Brain microvascular endothelial cell (primary cell): ENCODE measurements around the gene POLR3F.
A peak's percentile ranks its signal among the peaks of the same experiment; 100 is the strongest.
"Not testable (repeated sequence)": the region's sequence is repeated elsewhere in the genome, so short reads cannot be mapped to it uniquely, and the experiment has no call there.

ENCODE experiments used
- DNase-seq: peaks from one replicate; pipeline ENCODE4 v3.0.0-alpha.2; 2020
- H3K27ac ChIP-seq: fragments of 250-450 bp; sonication (Bioruptor Pico); 2 replicates; pipeline ENCODE4 v1.5.1; 2020; ENCODE audit warnings: mild to moderate bottlenecking, moderate library complexity
- H3K27me3 ChIP-seq: fragments of 250-450 bp; sonication (Bioruptor Pico); replicated peaks from 2 replicates; pipeline ENCODE4 v1.5.1; 2020; ENCODE audit warnings: mild to moderate bottlenecking
- H3K36me3 ChIP-seq: fragments of 250-450 bp; sonication (Bioruptor Pico); replicated peaks from 2 replicates; pipeline ENCODE4 v1.5.1; 2020; ENCODE audit warnings: mild to moderate bottlenecking
- H3K4me3 ChIP-seq: 2 replicates; pipeline ENCODE4 v1.5.1; 2011; ENCODE audit warnings: low read depth, mild to moderate bottlenecking, control low read depth, low read length, moderate library complexity
- CTCF ChIP-seq: IDR thresholded peaks from 2 replicates; pipeline ENCODE4 v1.5.1; 2011; ENCODE audit warnings: low read depth, mild to moderate bottlenecking, moderate library complexity, low read length, control low read depth, inconsistent platforms; ENCODE audit errors: missing control alignments
- in situ Hi-C: cut with HindIII; loops from 2 replicates; pipeline ENCODE4 v1.10.0; 2017; ENCODE audit warnings: low sequenced_read_pairs, low pct_ligation_motif_present

POLR3F gene

GRCh38 chr20:18507218-18508191 is 40.3 kb downstream of the POLR3F start, which contains the start of gene SEC23B:
Gene SEC23B (plus strand): TSS chr20:18507940. CDS start chr20:18510836, 2,896 bp downstream.
- peak; percentile 97 for DNase-seq
- Histone ChIP-seq H3K27me3 (no peaks in the 10 kb centered on the region), H3K36me3 (peaks cover 11% of the 10 kb centered on the region), H3K27ac (peak within 1 kb of the TSS; percentile 84), H3K4me3 (peak within 1 kb of the TSS; percentile 95)
- TF ChIP-seq CTCF = no peak
- in situ Hi-C loops = no loop called here

GRCh38 chr20:18511571-18511970 is 44.4 kb downstream of the POLR3F start:
- no peak overlapping the region for H3K27ac ChIP-seq
- DNase-seq = no peak
- TF ChIP-seq CTCF = no peak
- H3K4me3 ChIP-seq = no peak overlapping the region
- H3K27me3 ChIP-seq = no peaks in the 10 kb centered on the region
- H3K36me3 ChIP-seq = peaks cover 28% of the 10 kb centered on the region
- in situ Hi-C loops = no loop called here

- DNase-seq = no peak
- in situ Hi-C loops = no loop called here
- H3K4me3 ChIP-seq = no peak overlapping the region
- TF ChIP-seq CTCF = no peak
- H3K27ac ChIP-seq = no peak overlapping the region
- no peaks in the 10 kb centered on the region for H3K27me3 ChIP-seq
- peaks cover 35% of the 10 kb centered on the region for H3K36me3 ChIP-seq
Observed at GRCh38 chr20:18513208-18513607, 46.0 kb downstream of the POLR3F start.

- DNase-seq = no peak
- Histone ChIP-seq H3K27me3 (no peaks in the 10 kb centered on the region), H3K36me3 (peaks cover 35% of the 10 kb centered on the region), H3K27ac (no peak overlapping the region), H3K4me3 (no peak overlapping the region)
- TF ChIP-seq CTCF = no peak
- in situ Hi-C loops = no loop called here
Observed at GRCh38 chr20:18514127-18514526, 46.9 kb downstream of the POLR3F start.

GRCh38 chr20:18515973-18516372 is 48.8 kb downstream of the POLR3F start:
- in situ Hi-C loops = no loop called here
- Histone ChIP-seq H3K27ac (no peak overlapping the region), H3K36me3 (peaks cover 31% of the 10 kb centered on the region), H3K27me3 (no peaks in the 10 kb centered on the region), H3K4me3 (no peak overlapping the region)
- DNase-seq = no peak
- no peak for TF ChIP-seq CTCF

DNA sequence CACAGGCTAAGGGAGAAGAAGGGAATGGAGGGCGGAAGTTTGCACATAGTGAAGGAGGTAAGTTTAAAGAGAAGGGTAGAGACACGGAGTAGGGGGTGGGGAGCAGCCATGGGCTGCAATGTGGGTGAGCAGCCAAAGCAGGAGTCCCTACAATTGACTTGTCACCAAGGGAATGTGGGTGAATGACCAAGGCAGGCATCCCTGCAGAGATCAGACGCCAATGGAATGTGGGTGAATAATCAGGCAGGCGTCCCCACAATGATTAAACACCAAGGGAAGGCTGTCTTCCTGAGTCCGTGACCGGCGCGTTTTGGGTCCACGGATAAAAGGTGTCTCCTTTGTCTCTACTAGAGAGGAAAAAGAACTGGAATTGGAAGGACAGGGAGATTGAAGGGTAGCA is 54.9 kb downstream of the POLR3F start:
- in situ Hi-C loops, H3K27me3 ChIP-seq, H3K27ac ChIP-seq, H3K4me3 ChIP-seq: not testable (repeated sequence)
- peaks cover 30% of the 10 kb centered on the region for H3K36me3 ChIP-seq
- peak; percentile 45 for DNase-seq
